ENCODE data around the gene B4GALT1.
A peak's percentile ranks its signal among the peaks of the same experiment; 100 is the strongest.
"Not testable (repeated sequence)": the region's sequence is repeated elsewhere in the genome, so short reads cannot be mapped to it uniquely, and the experiment has no call there.

Gene B4GALT1

GRCh38 chr9:33161589-33162132, 5.5 kb downstream of the B4GALT1 start:
- DNase-seq = no peak

- no peak for DNase-seq
These were observed 6.0 kb downstream of the B4GALT1 start for GRCh38 chr9:33161011-33161588.

GRCh38 chr9:33160446-33160845, 6.7 kb downstream of the B4GALT1 start:
- not testable (repeated sequence) for DNase-seq

GRCh38 chr9:33159777-33160127, 7.4 kb downstream of the B4GALT1 start:
- no peak for DNase-seq

GRCh38 chr9:33158843-33159776, 8.0 kb downstream of the B4GALT1 start:
- peak; percentile 77 for DNase-seq

GRCh38 chr9:33157960-33158842, 8.9 kb downstream of the B4GALT1 start:
- no peak for DNase-seq

GRCh38 chr9:33155393-33155792, 11.7 kb downstream of the B4GALT1 start:
- DNase-seq = no peak

GRCh38 chr9:33154371-33154770, 12.8 kb downstream of the B4GALT1 start:
- no peak for DNase-seq

GRCh38 chr9:33153666-33154065, 13.5 kb downstream of the B4GALT1 start:
- DNase-seq = no peak

GRCh38 chr9:33153001-33153400, 14.1 kb downstream of the B4GALT1 start:
- DNase-seq = no peak

GRCh38 chr9:33151601-33152000, 15.5 kb downstream of the B4GALT1 start:
- no peak for DNase-seq

GRCh38 chr9:33151007-33151557, 16.1 kb downstream of the B4GALT1 start:
- DNase-seq = peak; percentile 55

GRCh38 chr9:33148367-33149014, 18.6 kb downstream of the B4GALT1 start:
- DNase-seq = no peak

- no peak for DNase-seq
These were observed 19.5 kb downstream of the B4GALT1 start for GRCh38 chr9:33147416-33148169.

- DNase-seq = no peak
These were observed 20.8 kb downstream of the B4GALT1 start for GRCh38 chr9:33146298-33146697.

- no peak for DNase-seq
These were observed 22.6 kb downstream of the B4GALT1 start for GRCh38 chr9:33144551-33144950.

GRCh38 chr9:33143241-33143661, 23.9 kb downstream of the B4GALT1 start:
- no peak for DNase-seq

- DNase-seq = no peak
These were observed 24.6 kb downstream of the B4GALT1 start for GRCh38 chr9:33142535-33142934.

GRCh38 chr9:33140401-33141360, 26.5 kb downstream of the B4GALT1 start:
- DNase-seq = no peak

Data from hematopoietic multipotent progenitor cell treated with erythropoietin and hydrocortisone succinate and interleukin-3 and kit ligand, for 8 days (in vitro differentiated cells).